ENCODE results near the gene RPLP1.

GRCh38 chr15:69472046-69472445 lies 19.4 kb downstream of the RPLP1 start:
- TF ChIP-seq POLR2AphosphoS5 (IDR thresholded peaks at IDR 0.05; ENCODE audit: low read depth, low read length) (no peak), MAX (IDR thresholded peaks at IDR 0.05) (no peak), ATF2 (IDR thresholded peaks at IDR 0.05; ENCODE audit: low read length) (no peak), EZH2 (IDR thresholded peaks at IDR 0.05; ENCODE audit: low read depth, low read length, severe bottlenecking) (no peak), EP300 (IDR thresholded peaks at IDR 0.05; ENCODE audit: borderline replicate concordance in 1 of 2, low read depth in 2 of 2, low read length in 2 of 2) (no peak), CBX8 (IDR thresholded peaks at IDR 0.05; ENCODE audit: borderline replicate concordance, low read depth, low read length) (no peak), CTCF (IDR thresholded peaks at IDR 0.05; ENCODE audit: control extremely low read depth in 1 of 3, insufficient read depth in 1 of 3, low read depth in 1 of 3, low read length in 3 of 3) (no peak), ZNF274 (IDR thresholded peaks at IDR 0.05; ENCODE audit: borderline replicate concordance, extremely low read depth, low read length) (no peak), GABPA (IDR thresholded peaks at IDR 0.05; ENCODE audit: borderline replicate concordance, insufficient read depth, low read length) (no peak), YY1 (IDR thresholded peaks at IDR 0.05; ENCODE audit: low read depth, low read length) (no peak), RAD21 (IDR thresholded peaks at IDR 0.05 in 1 of 2, conservative IDR thresholded peaks at IDR 0.05 in 1 of 2; ENCODE audit: low read depth in 2 of 2, low read length in 2 of 2) (no peak), POLR2A (IDR thresholded peaks at IDR 0.05; ENCODE audit: control extremely low read depth in 1 of 2, low read depth in 2 of 2, low read length in 2 of 2) (no peak), MAFK (IDR thresholded peaks at IDR 0.05; ENCODE audit: low read depth, low read length) (no peak)
- TF ChIP-seq, protein P1, sequence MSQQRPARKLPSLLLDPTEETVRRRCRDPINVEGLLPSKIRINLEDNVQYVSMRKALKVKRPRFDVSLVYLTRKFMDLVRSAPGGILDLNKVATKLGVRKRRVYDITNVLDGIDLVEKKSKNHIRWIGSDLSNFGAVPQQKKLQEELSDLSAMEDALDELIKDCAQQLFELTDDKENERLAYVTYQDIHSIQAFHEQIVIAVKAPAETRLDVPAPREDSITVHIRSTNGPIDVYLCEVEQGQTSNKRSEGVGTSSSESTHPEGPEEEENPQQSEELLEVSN (IDR thresholded peaks at IDR 0.05) = no peak

Measured in H1 (cell line).